TTC549 (cell line): ENCODE data around the gene ARHGAP9.
"Not testable (repeated sequence)": the region's sequence is repeated elsewhere in the genome, so short reads cannot be mapped to it uniquely, and the experiment has no call there.

Experiments used
- FAIRE-seq: peaks from 2 replicates; lab custom pipeline; 2012; peaks lifted over from hg19 to GRCh38; lab: Jason Lieb, UNC

Gene ARHGAP9

GRCh38 chr12:57434517-57435223, 45.0 kb downstream of the ARHGAP9 start, which contains the start of gene INHBC:
Gene INHBC (plus strand): TSS chr12:57434784. CDS start chr12:57434887, 103 bp downstream.
- FAIRE-seq = no peak

DNA sequence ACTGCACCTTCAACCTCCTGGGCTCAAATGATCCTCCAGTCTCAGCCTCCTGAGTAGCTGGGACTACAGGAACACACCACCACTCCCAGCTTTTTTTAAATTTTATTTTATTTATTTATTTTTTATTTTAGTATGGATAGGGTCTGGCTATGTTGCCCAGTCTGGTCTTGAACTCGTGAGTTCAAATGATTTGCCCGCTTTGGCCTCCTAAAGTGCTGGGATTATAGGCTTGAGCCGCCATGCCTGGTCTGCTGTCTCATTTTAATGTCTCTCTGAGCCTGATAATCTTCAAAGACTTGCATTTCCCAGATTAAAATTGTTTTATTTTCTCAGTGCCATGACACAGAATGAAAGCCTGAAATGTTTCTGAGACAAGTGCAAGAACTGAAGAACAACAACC, 46.3 kb downstream of the ARHGAP9 start:
- FAIRE-seq = no peak

DNA sequence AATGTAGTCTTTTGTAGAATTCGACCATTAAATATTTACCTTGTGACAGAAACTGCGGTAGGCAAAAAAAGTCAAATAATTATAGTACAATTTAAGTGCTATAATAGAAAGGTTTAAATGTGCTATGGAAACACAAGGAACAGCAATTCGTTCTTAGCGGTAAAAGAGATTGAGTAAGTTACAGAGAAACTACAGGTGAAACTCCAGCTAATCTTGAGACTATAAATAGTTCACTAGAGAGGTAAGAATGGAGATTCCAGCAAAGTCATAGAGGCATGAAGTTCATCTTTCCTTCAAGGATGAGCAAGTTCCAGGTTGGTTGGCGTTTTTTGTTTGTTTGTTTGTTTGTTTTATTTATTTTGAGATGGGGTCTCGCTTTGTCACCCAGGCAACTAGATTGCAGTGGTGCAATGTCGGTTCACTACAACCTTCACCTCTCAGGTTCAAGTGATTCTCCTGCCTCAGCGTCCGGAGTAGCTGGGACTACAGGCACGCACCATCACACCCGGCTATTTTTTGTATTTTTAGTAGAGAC, 47.9 kb downstream of the ARHGAP9 start:
- FAIRE-seq = no peak

- FAIRE-seq = no peak
Measured at GRCh38 chr12:57430931-57431566, 48.6 kb downstream of the ARHGAP9 start, which contains the start of gene R3HDM2. Gene R3HDM2 (minus strand): TSS chr12:57431043. CDS start chr12:57310428, 120,615 bp downstream.

GRCh38 chr12:57430112-57430930, 49.3 kb downstream of the ARHGAP9 start:
- FAIRE-seq = no peak

DNA sequence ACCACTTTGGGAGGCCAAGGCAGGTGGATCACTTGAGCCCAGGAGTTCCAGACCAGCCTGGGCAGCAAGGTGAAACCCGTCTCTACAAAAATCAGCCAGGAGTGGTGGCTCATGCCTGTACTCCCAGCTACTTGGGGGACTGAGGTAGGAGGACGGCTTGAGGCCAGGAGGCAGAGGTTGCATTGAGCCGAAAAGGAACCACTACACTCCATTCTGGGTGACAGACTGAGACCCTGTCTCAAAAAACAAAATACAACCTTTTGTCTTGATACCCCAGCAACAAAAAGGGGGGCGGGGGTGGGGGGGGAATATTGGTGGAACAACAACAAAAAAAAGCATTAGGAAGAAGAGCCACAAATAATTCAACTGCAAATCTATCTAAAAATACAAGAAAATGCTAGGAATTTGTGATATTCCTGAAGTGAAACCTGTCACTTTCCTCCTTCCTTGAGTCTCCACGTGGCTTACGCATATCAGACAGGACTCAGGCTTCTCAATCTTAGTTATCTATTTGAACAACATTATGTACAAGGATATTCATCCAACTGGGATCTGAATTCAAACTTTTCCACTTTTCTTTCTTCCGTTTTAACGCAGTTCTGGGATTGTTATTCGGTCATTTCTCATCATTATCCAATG, 50.1 kb downstream of the ARHGAP9 start:
- FAIRE-seq = no peak

GRCh38 chr12:57428965-57429364, 50.7 kb downstream of the ARHGAP9 start:
- FAIRE-seq = no peak

GRCh38 chr12:57426948-57427347, 52.7 kb downstream of the ARHGAP9 start:
- FAIRE-seq = not testable (repeated sequence)
